BLaER1 treated with 17β-estradiol and CSF1 and Interleukin-3, amounts not matched to agents 10 nM and 100 nM (cell line): ENCODE measurements around the gene KMT2C.
"Not testable (repeated sequence)": the region's sequence is repeated elsewhere in the genome, so short reads cannot be mapped to it uniquely, and the experiment has no call there.

ENCODE experiments used
- H3K27ac ChIP-seq, 11 experiments: shearing (Covaris generic); formaldehyde crosslinking; 2 replicates each; pipeline ENCODE4 v1.8.1; 2022
- H3K27me3 ChIP-seq, 11 experiments: shearing (Covaris generic); formaldehyde crosslinking; 2 replicates each; pipeline ENCODE4 v1.8.1; 2022
- H3K36me3 ChIP-seq, 11 experiments: shearing (Covaris generic); formaldehyde crosslinking; 2 replicates each; pipeline ENCODE4 v1.8.1; 2022
- H3K4me1 ChIP-seq, 10 experiments: shearing (Covaris generic); formaldehyde crosslinking; 2 replicates each; pipeline ENCODE4 v1.8.1; 2022
- H3K4me2 ChIP-seq, 11 experiments: shearing (Covaris generic); formaldehyde crosslinking; 2 replicates each; pipeline ENCODE4 v1.8.1; 2022
- H3K4me3 ChIP-seq, 10 experiments: shearing (Covaris generic); formaldehyde crosslinking; 2 replicates each; pipeline ENCODE4 v1.8.1; 2022
- H3K9ac ChIP-seq, 11 experiments: shearing (Covaris generic); formaldehyde crosslinking; 2 replicates each; pipeline ENCODE4 v1.8.1; 2022
- H3K9me3 ChIP-seq, 11 experiments: shearing (Covaris generic); formaldehyde crosslinking; replicated peaks in 1 of 11; 2 replicates each; pipeline ENCODE4 v1.8.1; 2022
- H4K20me1 ChIP-seq, 11 experiments: shearing (Covaris generic); formaldehyde crosslinking; 2 replicates each; pipeline ENCODE4 v1.8.1; 2022
- Cebpa-rat ChIP-seq, 11 experiments: shearing (Covaris generic); IDR thresholded peaks; 2 replicates each; pipeline ENCODE4 v1.8.1; 2022

The KMT2C gene

GRCh38 chr7:152430854-152431253, 4.9 kb downstream of the KMT2C start:
- Histone ChIP-seq H3K27me3 (no peaks in the 10 kb centered on the region), H3K4me3 (no peak overlapping the region), H3K36me3 (peaks cover 0 to 16% (median 7%) of the 10 kb centered on the region in 11 experiments; a peak in 7 of 22 replicates), H3K4me2 (peak overlapping the region in 7 of 11 experiments; percentile 7 to 91 (median 45); a peak in 9 of 22 replicates), H3K4me1 (peaks cover 17 to 68% (median 36%) of the 10 kb centered on the region in 10 experiments), H3K27ac (no peak overlapping the region), H4K20me1 (peaks cover 80 to 93% (median 92%) of the 10 kb centered on the region in 11 experiments), H3K9me3 (peaks cover 0 to 9% (median 5%) of the 10 kb centered on the region in 11 experiments; a peak in 6 of 22 replicates), H3K9ac (no peak overlapping the region)
- TF ChIP-seq Cebpa-rat (IDR thresholded peaks at IDR 0.05): no peak

GRCh38 chr7:152430118-152430517, 5.7 kb downstream of the KMT2C start:
- Histone ChIP-seq H3K4me2 (peak overlapping the region in 3 of 11 experiments; percentile 12 to 91 (median 45); a peak in 3 of 22 replicates), H3K36me3 (peaks cover 0 to 23% (median 8%) of the 10 kb centered on the region in 11 experiments; a peak in 12 of 22 replicates), H3K4me1 (peaks cover 17 to 75% (median 36%) of the 10 kb centered on the region in 10 experiments), H4K20me1 (peaks cover 84 to 100% (median 99%) of the 10 kb centered on the region in 11 experiments), H3K9me3 (peaks cover 0 to 12% (median 8%) of the 10 kb centered on the region in 11 experiments; a peak in 12 of 22 replicates)
- H3K27me3 ChIP-seq, H3K4me3 ChIP-seq, H3K9ac ChIP-seq, H3K27ac ChIP-seq: not testable (repeated sequence)

- Histone ChIP-seq H3K4me1 (peaks cover 0 to 76% (median 7%) of the 10 kb centered on the region in 10 experiments; a peak in 10 of 20 replicates), H3K27me3 (no peaks in the 10 kb centered on the region), H3K9ac (no peak overlapping the region), H3K9me3 (peaks cover 31 to 68% (median 61%) of the 10 kb centered on the region in 11 experiments), H3K36me3 (peaks cover 12 to 78% (median 55%) of the 10 kb centered on the region in 11 experiments; a peak in 20 of 22 replicates), H3K27ac (no peak overlapping the region), H4K20me1 (peaks cover 60 to 100% (median 90%) of the 10 kb centered on the region in 11 experiments), H3K4me2 (peak overlapping the region in 2 of 11 experiments; percentile 24 to 65; a peak in 5 of 22 replicates), H3K4me3 (no peak overlapping the region)
- no peak for TF ChIP-seq Cebpa-rat (IDR thresholded peaks at IDR 0.05)
Observed at GRCh38 chr7:152424348-152425108, 11.3 kb downstream of the KMT2C start.

- Histone ChIP-seq H3K4me1 (peaks cover 0 to 76% (median 4%) of the 10 kb centered on the region in 10 experiments; a peak in 10 of 20 replicates), H3K27me3 (no peaks in the 10 kb centered on the region), H3K27ac (no peak overlapping the region), H3K4me3 (no peak overlapping the region), H4K20me1 (peaks cover 56 to 100% (median 88%) of the 10 kb centered on the region in 11 experiments), H3K36me3 (peaks cover 12 to 83% (median 60%) of the 10 kb centered on the region in 11 experiments; a peak in 20 of 22 replicates), H3K4me2 (no peak overlapping the region), H3K9me3 (peaks cover 31 to 74% (median 66%) of the 10 kb centered on the region in 11 experiments), H3K9ac (no peak overlapping the region)
- TF ChIP-seq Cebpa-rat (IDR thresholded peaks at IDR 0.05): no peak
Observed at GRCh38 chr7:152423991-152424347, 11.8 kb downstream of the KMT2C start.

- peaks cover 35 to 82% (median 74%) of the 10 kb centered on the region in 11 experiments for H3K9me3 ChIP-seq
Observed at GRCh38 chr7:152423171-152423570, 12.6 kb downstream of the KMT2C start.

GRCh38 chr7:152420950-152421349, 14.9 kb downstream of the KMT2C start:
- Histone ChIP-seq H3K4me3 (0 out of 20 replicates have a peak overlapping the region, but pooled peaks of 1 of the 10 experiments have one; percentile 2), H4K20me1 (peaks cover 50 to 100% (median 88%) of the 10 kb centered on the region in 11 experiments; a peak in 19 of 22 replicates), H3K9me3 (peaks cover 39 to 94% (median 87%) of the 10 kb centered on the region in 11 experiments), H3K36me3 (peaks cover 12 to 93% (median 78%) of the 10 kb centered on the region in 11 experiments; a peak in 20 of 22 replicates), H3K4me1 (peaks cover 0 to 62% (median 0%) of the 10 kb centered on the region in 10 experiments; a peak in 7 of 20 replicates)
- not testable (repeated sequence) for H3K27me3 ChIP-seq, H3K27ac ChIP-seq, H3K4me2 ChIP-seq, H3K9ac ChIP-seq

More at GRCh38 chr7:152423171-152423570, 12.6 kb downstream of the KMT2C start:
- H3K36me3 ChIP-seq: peaks cover 12 to 91% (median 68%) of the 10 kb centered on the region in 11 experiments; a peak in 20 of 22 replicates
- H3K4me2 ChIP-seq, H3K27me3 ChIP-seq, H3K9ac ChIP-seq, H3K27ac ChIP-seq: not testable (repeated sequence)
- H3K4me1 ChIP-seq: peaks cover 0 to 74% (median 0%) of the 10 kb centered on the region in 10 experiments; a peak in 7 of 20 replicates
- H3K4me3 ChIP-seq: peak overlapping the region in 2 of 10 experiments; percentile 5 to 8; a peak in 3 of 20 replicates
- H4K20me1 ChIP-seq: peaks cover 53 to 100% (median 88%) of the 10 kb centered on the region in 11 experiments; a peak in 20 of 22 replicates

GRCh38 chr7:152419473-152420429, 16.1 kb downstream of the KMT2C start:
- Histone ChIP-seq H3K36me3 (peaks cover 12 to 86% (median 70%) of the 10 kb centered on the region in 11 experiments; a peak in 20 of 22 replicates), H3K9me3 (peaks cover 39 to 91% (median 78%) of the 10 kb centered on the region in 11 experiments), H3K9ac (0 out of 22 replicates have a peak overlapping the region, but pooled peaks of 1 of the 11 experiments have one; percentile 1), H3K4me3 (no peak overlapping the region), H3K4me2 (peak overlapping the region in 3 of 11 experiments; percentile 5 to 65 (median 62); a peak in 5 of 22 replicates), H3K27me3 (no peaks in the 10 kb centered on the region), H3K27ac (peak overlapping the region in 2 of 11 experiments; percentile 6 to 14; a peak in 1 of 22 replicates), H4K20me1 (peaks cover 46 to 100% (median 88%) of the 10 kb centered on the region in 11 experiments), H3K4me1 (peaks cover 0 to 50% (median 0%) of the 10 kb centered on the region in 10 experiments; a peak in 7 of 20 replicates)
- TF ChIP-seq Cebpa-rat (IDR thresholded peaks at IDR 0.05): no peak

- peaks cover 0 to 41% (median 33%) of the 10 kb centered on the region in 11 experiments; a peak in 18 of 22 replicates for H3K9me3 ChIP-seq
- no peak overlapping the region for H3K9ac ChIP-seq
Observed at GRCh38 chr7:152414779-152415178, 21.0 kb downstream of the KMT2C start.

More at GRCh38 chr7:152414779-152415178, 21.0 kb downstream of the KMT2C start:
- no peak for TF ChIP-seq Cebpa-rat (IDR thresholded peaks at IDR 0.05)
- H3K27ac ChIP-seq: no peak overlapping the region
- peaks cover 73 to 100% (median 96%) of the 10 kb centered on the region in 11 experiments for H4K20me1 ChIP-seq
- no peaks in the 10 kb centered on the region for H3K27me3 ChIP-seq
- no peak overlapping the region for H3K4me3 ChIP-seq
- H3K36me3 ChIP-seq: peaks cover 4 to 50% (median 37%) of the 10 kb centered on the region in 11 experiments; a peak in 21 of 22 replicates
- no peak overlapping the region for H3K4me2 ChIP-seq
- H3K4me1 ChIP-seq: peaks cover 0 to 18% (median 0%) of the 10 kb centered on the region in 10 experiments; a peak in 6 of 20 replicates
